OCI-M2 (cell line): Measurements from ENCODE around the gene ASCC3.
"Not testable (repeated sequence)": the region's sequence is repeated elsewhere in the genome, so short reads cannot be mapped to it uniquely, and the experiment has no call there.

Experiments used
- DNase-seq: peaks from one replicate; lab custom pipeline; 2025; ENCODE audit not compliant: unreplicated experiment; lab: John Stamatoyannopoulos, UW

Gene ASCC3

DNA sequence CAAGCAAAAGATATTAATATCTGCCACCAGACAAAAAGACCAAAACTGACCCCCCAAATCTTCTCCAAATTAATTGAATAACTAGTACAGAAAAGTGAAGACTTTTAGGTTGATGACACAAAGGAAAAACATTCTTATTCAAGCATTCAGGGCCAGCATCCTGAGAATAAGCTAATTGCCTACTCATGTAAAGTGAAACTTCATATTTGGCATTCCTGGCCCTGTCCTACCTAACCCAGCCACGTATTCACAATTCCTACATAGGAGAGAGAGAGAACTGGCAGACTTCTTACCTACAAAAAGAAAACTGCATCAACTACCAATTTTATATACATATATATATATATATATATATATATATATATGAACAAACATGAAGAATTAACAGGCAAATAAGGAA lies 4.9 kb upstream of the ASCC3 start:
- DNase-seq: no peak

DNA sequence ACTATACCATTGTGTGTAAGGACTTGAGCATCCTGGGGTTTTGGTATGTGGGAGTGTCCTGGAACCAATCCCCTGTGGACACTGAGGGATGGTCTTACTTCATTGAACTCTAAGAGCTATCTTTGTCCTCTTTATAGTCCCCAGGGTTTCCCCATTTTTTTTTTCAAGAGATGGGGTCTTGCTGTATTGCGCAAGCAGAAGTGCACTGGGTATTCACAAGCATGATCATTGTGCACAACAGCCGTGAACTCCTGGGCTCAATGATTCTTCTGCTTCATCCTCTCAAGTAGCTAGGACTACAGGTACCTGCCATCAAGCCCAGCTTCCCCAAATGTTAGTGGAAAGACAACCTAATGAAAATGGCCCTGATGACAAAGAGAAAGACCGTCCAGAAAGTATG lies 2.2 kb upstream of the ASCC3 start:
- DNase-seq: no peak

DNA sequence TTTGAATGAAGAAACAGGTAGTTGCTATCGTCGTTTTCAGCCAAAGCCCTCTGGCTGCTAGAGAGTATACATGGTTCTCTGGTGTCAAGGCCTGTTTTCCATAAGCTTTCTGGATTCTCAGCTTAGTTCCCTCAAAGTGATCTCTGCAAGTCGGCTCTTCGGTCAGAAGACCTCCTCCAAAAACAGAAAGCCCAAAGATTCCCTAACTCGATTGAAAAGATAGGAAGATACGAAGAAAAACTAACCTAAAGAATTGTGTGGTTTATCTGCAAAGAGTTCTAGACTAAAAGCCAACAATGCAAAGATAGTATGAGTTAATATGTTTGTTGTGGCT lies 545 bp upstream of the ASCC3 start:
- peak; percentile 46 for DNase-seq

DNA sequence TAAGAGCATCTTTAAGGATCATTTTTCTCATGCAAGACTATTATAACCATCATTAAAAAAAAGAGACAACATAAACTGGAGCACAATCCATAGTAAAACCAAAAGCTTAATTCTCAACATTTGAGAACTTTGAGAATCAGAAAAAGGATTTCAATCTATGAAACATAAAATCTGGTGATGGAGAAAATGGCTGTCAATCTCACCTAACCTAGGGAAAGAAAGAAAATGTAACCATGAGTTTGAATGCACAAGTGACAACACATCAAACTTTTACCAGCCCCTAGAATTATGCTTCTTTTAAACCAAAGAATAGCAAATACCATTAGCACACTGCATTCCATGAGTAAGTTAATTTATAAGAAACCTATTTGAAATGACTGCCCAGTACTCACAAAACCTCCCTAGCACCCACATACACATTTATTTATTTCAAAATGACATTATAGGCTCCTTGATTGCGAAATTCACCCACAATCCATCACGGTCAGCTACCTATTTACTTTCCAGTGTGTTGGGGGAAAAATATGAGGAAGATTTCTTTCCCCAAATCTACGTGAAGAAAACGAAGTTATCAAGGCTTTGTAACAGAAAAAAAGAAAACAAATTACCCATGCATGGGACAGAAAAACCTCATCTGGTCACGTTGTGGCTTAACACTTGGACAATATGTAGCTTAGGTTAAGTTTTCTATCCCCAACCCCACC lies 828 bp downstream of the ASCC3 start:
- no peak for DNase-seq

DNA sequence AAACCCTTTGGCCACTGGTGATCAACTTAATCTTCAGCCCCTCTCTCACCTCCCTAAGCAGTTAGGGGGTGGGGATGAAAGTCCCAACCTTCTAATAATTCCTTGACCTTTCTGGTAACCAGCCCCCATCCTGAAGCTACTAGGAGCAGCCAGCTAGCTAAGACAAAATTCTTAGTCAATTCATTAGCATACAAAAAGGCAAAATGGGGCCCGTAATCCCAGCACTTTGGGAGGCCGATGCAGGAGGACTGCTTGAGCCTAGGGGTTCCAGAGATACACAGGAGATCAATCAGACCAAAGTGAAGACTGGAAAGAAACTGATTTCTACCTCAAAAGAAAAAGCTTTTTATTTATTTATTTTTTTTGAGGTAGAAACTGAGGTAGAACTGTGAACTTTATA lies 1.8 kb downstream of the ASCC3 start:
- DNase-seq: no peak

DNA sequence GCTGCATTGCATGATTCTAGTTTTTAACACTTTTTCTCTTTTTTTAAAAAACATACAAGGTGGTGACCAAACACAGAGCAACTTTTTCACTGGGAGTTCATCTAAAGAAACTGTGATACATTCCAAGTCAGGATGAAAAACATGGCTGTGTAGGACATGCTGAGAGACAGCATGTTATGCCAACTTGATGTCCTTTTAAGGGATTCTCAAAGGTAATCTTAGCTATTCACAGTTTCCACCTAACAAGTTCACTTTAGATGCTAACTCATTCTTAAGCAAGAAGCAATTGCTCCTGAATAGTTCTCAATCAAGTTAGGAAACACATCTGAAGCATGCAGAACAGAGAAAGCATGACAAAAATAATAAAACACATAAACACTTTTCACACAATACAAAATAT lies 3.3 kb downstream of the ASCC3 start:
- no peak for DNase-seq

DNA sequence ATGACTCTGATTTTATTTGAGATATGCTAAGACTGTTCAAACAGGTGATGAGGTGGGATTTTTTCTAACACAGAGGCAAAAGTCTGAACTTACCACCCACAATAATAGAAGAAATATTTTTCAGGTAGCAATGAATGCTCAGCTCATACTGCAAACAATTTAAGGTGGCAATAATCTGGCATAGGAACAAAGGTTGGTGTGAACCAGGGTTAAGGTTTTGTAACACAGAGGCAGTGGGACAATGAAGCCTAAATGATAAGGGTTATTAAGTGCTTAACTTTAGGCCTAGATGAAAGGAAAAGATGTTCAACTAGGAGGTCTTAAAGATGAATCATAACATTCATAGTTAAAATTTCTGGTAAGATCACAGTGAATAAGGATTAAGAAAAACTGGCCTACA lies 4.9 kb downstream of the ASCC3 start:
- no peak for DNase-seq

DNA sequence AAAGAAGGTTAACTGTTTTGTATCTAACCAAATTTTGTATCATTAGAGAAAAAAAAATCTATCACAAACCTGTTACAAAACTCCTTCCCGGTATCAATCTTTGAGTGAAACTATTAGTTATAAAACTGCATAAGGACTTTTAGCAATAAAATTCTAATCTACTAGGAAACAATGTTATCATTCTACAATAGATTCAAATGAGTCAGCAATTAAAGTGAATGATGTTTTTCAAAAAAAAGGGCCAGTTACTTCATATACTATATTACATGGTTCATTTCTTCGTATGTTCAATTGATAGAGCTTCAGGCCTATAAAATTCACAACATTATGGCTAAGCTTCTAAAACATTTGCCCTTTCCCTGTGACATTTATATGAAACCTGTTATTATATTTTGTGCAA lies 15.6 kb downstream of the ASCC3 start:
- DNase-seq: no peak

DNA sequence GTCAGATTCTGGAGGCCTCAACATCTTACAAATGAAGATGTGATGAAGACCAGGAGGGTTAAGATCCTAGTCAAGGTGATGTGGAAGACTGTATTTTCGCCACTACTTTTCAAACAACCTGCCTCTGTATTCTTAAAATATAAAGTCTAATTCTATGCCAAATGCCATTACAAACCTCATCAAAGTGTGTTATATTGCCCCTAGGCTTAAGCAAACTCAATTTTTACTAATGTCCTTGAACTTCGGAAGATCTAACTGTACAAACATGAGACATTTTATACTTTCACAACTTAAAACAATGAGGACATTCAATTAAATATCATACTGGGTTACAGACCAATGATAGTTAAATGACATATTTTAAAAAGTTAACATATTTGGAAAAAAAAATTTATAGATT lies 19.1 kb downstream of the ASCC3 start:
- no peak for DNase-seq

DNA sequence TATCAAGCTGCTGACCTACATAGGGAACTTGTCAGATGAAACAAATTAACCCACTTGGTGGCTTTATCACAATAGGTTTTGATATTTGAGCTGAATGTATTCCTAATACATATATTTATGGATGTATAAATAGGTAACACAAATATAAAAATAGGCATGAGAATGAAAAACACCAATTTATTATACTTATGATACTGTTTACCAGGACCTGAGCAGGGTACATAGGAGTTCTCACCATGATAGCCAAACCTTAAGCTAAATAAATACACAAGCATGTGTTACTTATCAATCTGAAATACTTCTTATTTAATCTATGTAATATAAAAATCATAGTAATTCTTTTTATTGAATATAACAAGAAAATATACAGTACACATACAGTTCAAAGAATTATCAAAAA lies 25.0 kb downstream of the ASCC3 start:
- DNase-seq: no peak

DNA sequence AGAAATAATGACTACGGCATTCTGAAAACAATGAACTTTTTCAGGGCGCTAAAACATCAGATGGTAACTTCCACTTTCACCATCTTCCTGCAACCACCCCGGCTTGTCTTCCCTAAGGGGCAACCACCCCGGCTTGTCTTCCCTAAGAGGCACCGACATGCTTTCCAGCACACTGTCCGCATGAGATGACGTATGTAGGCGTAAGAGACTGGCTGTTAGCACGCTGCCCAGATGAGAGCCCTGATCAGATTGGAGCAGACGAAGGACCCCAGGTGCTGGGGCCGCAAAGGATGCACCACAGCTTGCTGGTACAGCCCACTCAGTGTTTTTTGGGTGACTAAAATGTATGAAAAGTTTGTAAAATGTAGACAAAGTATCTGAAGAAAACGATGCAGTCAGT lies 29.3 kb downstream of the ASCC3 start:
- no peak for DNase-seq

DNA sequence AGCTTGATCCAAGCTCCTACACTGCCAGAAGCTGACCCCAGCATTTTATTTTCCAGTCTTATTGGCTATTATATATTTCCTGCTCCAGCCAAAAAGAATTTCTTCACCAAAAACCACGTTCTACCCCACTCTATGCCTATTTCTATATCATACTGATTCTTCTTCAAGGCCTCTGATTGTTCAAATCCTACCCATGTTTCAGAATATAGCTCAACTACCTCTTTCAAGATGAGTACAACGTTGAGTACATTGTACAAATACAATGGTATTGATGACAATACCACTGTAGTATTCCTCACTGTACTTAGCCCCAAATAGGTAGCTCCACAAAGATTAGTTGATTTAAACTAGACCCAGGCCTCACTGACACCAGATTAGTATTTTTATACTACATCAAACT lies 31.0 kb downstream of the ASCC3 start:
- DNase-seq: no peak

DNA sequence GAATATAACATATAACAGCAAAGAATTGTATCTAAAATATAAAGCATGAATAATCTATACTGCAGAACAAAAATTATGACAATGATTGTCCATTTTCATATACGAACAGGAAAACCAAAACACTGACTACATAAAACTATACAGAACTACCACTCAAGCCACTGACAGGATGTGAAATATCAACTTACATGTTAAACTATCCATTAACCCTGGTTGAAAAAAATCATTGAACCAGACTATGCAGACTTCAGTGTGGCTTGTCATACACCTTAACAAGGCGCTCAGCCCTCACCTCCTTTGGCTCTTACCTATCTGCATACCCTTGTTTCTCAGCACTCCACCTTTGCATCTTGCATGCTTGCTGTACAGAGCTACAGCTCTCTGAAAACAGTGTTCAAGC lies 34.9 kb downstream of the ASCC3 start:
- no peak for DNase-seq

DNA sequence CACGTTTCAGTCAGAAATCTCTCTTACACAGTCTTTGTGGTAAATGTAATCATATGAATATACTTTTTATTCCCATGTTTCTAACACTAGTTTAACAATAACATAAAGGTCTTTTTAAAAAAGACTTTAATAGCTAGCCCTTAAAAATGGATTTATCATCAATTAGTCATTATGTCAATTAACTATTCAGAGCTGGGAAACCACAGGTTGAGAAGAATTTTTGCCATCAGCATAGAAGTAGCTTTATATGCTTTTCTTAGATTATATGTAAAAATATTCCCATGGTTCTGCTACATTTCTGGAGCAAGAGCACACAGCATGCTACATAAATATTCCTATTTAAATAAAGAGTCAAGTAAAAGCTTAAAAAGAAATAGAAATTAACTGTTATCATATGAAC lies 35.5 kb downstream of the ASCC3 start:
- DNase-seq: no peak

DNA sequence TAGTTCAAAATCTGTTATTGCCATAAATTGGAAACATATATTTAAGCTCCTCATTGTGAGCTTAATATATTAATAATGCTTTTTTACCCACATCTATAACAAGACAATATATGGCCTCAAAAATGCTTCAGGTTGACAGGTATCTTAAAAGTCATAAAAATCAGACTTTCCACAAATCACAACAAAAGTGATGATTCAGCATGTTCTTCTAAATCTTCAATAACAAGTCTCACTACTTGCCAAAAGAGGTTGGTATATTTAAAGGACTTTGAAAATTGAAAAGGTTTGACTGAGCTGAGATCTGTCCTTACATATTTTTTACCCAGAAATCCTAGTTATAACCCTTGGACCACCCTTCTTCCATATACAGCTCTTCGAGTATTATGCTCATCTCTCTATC lies 41.7 kb downstream of the ASCC3 start:
- DNase-seq: no peak

DNA sequence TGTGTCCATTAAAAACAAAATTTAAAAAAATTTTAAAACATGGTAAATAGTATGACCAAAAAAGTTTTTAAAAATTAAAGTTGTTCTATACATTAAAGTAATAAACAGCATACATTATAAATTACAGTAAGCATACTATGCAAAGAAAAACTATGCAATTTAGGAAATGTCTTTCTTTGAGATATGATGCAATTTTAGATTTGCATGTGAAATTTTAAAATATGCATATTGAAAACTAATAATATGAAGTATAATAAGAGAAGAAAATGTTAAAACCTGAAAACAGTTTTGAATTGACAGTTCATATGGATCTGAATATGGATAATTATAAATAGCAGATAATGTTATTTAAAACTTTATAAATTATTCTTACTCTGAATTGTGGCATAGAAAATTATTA lies 43.1 kb downstream of the ASCC3 start:
- no peak for DNase-seq

DNA sequence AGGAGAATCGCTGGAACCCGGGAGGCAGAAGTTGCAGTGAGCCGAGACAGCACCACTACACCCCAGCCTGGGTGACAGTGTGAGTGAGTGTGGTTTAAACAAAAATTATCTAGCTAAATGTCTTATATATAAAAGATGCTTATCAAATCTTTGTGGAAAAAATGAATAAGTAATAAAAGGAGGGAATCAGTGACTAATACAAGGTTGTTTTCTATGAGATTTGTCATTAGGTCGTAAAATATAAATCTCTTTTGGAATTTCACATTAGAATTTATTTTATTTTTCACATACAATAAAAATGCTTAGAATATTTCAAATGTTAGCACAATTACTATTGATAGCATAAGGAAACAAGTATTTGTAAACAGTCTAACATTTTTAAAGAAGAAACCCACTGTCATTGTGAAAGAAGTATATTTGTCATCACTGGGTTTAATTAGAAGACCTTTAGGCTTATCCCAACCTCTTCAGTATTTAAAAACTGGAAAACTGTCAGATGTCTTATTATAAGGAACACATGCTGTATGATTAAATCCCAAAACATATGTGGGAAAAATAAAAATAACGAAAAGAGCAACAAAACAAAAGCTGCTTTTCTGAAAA lies 47.1 kb downstream of the ASCC3 start:
- DNase-seq: no peak

DNA sequence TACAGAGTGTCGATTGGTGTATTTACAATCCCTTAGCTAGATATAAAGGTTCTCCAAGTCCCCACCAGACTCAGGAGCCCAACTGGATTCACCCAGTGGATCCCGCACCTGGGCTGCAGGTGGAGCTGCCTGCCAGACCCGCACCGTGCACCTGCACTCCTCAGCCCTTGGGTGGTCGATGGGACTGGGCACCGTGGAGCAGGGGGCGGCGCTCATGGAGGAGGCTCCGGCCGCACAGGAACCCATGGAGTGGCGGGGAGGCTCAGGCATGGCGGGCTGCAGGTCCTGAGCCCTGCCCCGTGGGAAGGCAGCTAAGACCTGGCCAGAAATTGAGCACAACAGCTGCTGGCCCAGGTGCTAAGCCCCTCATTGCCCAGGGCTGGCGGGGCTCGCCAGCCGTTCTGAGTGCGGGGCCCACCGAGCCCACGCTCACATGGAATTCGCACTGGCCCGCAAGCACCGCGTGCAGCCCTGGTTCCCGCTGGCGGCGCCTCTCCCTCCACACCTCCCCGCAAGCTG lies 52.0 kb downstream of the ASCC3 start:
- not testable (repeated sequence) for DNase-seq

DNA sequence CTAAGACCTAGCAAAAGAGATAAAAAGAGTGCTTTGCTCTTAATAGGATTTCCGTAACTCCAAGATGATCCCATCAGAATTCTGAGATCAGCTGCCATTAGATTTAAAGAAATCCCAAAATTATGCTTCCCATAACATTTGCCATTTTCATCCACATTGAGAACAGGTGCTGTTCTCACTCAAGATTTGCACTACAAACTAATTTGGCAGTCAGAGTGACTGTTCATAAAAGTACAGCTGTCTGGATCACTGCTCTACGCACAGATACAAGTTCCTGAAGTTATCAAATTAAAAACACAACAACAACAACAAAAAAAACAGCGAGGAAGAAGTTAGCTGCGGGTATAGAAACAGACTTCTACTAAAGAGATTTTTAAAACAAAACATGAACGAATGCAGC lies 58.1 kb downstream of the ASCC3 start:
- DNase-seq: no peak

DNA sequence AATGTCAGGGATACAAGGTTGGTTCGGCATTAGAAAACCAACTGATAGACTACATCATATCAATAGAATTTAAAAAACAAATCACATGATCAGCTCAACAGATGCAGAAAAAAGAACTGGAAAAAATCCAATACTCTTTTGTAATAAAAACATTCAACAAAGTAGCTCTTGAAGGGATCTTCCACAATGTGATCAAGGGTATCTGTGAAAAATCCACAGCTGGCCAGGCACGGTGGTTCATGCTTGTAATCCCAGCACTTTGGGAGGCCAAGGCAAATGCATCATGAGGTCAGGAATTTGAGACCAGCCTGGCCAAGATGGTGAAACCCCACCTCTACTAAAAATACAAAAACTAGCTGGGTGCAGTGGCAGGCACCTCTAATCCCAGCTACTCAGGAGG lies 63.1 kb downstream of the ASCC3 start:
- no peak for DNase-seq

DNA sequence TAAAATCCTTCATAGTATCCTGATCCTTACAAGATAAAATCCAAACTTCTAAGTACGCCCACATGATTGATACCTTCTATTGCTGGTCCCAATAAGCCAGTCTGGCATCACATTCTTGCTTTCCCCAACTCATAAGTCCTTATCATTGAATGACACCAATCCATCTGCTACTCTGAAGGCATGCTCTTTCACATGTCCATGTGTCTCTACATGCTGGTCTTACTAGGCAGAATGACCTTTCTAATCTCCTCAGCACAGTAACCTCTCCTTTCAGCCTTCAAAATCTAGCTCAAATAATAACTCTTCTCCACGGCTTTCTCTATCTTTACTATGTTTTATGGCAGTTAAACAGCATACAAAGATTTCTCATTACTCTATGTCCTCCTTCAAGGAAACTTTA lies 71.1 kb downstream of the ASCC3 start:
- DNase-seq: no peak

DNA sequence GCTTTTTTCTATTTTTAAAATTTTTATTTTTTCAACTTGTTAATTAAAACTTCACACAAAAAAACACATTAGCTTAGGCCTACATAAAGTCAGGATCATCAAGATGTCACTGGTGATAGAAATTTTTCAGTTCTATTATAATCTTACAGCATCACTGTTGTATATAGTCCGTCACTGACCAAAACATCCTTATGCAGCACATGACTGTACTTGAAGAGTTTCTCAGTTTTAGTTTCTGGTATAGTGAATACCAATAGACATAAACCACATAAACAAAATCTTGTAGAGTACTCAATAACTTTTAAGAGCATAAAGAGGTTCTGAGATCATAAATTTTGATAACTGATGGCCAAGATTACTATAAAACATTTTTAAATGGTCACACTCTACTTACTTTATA lies 71.8 kb downstream of the ASCC3 start:
- no peak for DNase-seq

DNA sequence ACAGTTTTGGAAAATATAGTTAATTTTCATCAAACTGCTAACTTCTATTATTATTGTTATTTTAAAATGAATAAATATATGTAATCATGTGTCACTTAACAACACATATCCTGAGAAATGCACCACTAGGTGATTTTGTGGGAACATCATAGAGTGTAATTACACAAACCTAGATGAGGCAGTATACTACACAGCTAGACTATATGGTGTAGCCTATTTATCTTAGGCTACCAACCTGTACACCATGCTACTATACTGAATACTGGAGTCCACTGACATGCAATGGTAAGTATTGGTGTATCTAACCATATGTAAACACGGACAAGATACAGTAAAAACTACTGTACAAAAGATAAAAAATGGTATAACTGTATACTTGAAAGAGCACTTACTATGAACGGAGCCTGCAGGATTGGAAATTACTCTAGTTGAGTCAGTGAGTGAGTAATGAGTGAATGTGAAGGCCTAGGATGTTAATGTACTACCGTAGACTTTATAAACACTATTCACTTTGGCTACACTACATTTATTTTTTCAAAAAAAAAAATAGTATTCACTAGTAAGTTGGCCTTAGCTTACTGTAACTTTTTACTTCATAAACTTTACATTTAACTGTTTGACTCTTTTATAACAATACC lies 72.4 kb downstream of the ASCC3 start:
- DNase-seq: no peak
